HG03135 (cell line): ENCODE data around the gene SEPTIN12.
"Not testable (repeated sequence)": the region's sequence is repeated elsewhere in the genome, so short reads cannot be mapped to it uniquely, and the experiment has no call there.

ENCODE experiments used
- ATAC-seq: cut with Tn5 transposase; IDR thresholded peaks from one replicate; pipeline ENCODE4 v1.9.1; 2021; ENCODE audit warnings: mild to moderate bottlenecking, moderate library complexity; ENCODE audit not compliant: unreplicated experiment

SEPTIN12 gene

GRCh38 chr16:4760221-4760910, 27.8 kb downstream of the SEPTIN12 start:
- ATAC-seq: no peak

GRCh38 chr16:4755687-4756086, 32.5 kb downstream of the SEPTIN12 start:
- no peak for ATAC-seq

GRCh38 chr16:4754865-4755264, 33.3 kb downstream of the SEPTIN12 start:
- no peak for ATAC-seq

- no peak for ATAC-seq
Measured at GRCh38 chr16:4753227-4753626, 34.9 kb downstream of the SEPTIN12 start.

GRCh38 chr16:4752351-4753100, 35.6 kb downstream of the SEPTIN12 start:
- no peak for ATAC-seq

GRCh38 chr16:4750896-4751295, 37.2 kb downstream of the SEPTIN12 start:
- ATAC-seq: no peak

GRCh38 chr16:4749700-4750257, 38.4 kb downstream of the SEPTIN12 start:
- no peak for ATAC-seq

GRCh38 chr16:4748682-4749411, 39.3 kb downstream of the SEPTIN12 start:
- no peak for ATAC-seq

- no peak for ATAC-seq
Measured at GRCh38 chr16:4747906-4748681, 40.1 kb downstream of the SEPTIN12 start.

- ATAC-seq: no peak
Measured at GRCh38 chr16:4746991-4747574, 41.1 kb downstream of the SEPTIN12 start.

- ATAC-seq: no peak
Measured at GRCh38 chr16:4746215-4746614, 41.9 kb downstream of the SEPTIN12 start.

GRCh38 chr16:4745274-4745569, 42.9 kb downstream of the SEPTIN12 start:
- ATAC-seq: no peak

GRCh38 chr16:4744555-4745273, 43.4 kb downstream of the SEPTIN12 start:
- no peak for ATAC-seq

- ATAC-seq: no peak
Measured at GRCh38 chr16:4743226-4743878, 44.8 kb downstream of the SEPTIN12 start.

GRCh38 chr16:4738370-4738769, 49.8 kb downstream of the SEPTIN12 start:
- not testable (repeated sequence) for ATAC-seq

GRCh38 chr16:4737545-4737944, 50.6 kb downstream of the SEPTIN12 start:
- no peak for ATAC-seq

- no peak for ATAC-seq
Measured at GRCh38 chr16:4736546-4736945, 51.6 kb downstream of the SEPTIN12 start.

- ATAC-seq: peak; percentile 53
Measured at GRCh38 chr16:4734730-4735535, 53.2 kb downstream of the SEPTIN12 start.
